ENCODE data around the gene UFC1. TPM values are rescaled to one million over a fixed set of nuclear protein-coding genes. Genes with fewer than 3 reads are reported as not detected.

The UFC1 gene
- total RNA-seq, 1 donor from 2014 or later, result 91.0 TPM

GRCh38 chr1:161206411-161207140 lies 52.8 kb downstream of the UFC1 start:
- Mint-ChIP-seq H3K9me3 (ENCODE audit: unreplicated experiment) (no peaks in the 10 kb centered on the region), H3K27me3 (ENCODE audit: low read depth, unreplicated experiment) (no peaks in the 10 kb centered on the region), H3K36me3 (ENCODE audit: low read depth, unreplicated experiment) (peaks cover 10% of the 10 kb centered on the region), H3K4me1 (ENCODE audit: low read depth, unreplicated experiment) (peaks cover 9% of the 10 kb centered on the region), H3K27ac (ENCODE audit: unreplicated experiment) (no peak overlapping the region), H3K4me3 (ENCODE audit: unreplicated experiment) (no peak overlapping the region)
- Histone ChIP-seq H3K27me3 (ENCODE audit: insufficient read depth, low read length) (no peaks in the 10 kb centered on the region), H3K9me3 (ENCODE audit: insufficient read depth, low read depth, low read length) (no peaks in the 10 kb centered on the region), H3K27ac (ENCODE audit: low read depth, low read length) (no peak overlapping the region), H4K20me1 (ENCODE audit: insufficient read depth, low read length) (peaks cover 21% of the 10 kb centered on the region), H3K36me3 (ENCODE audit: insufficient read depth, low read length) (peaks cover 41% of the 10 kb centered on the region), H2AFZ (ENCODE audit: low read depth, low read length) (no peak overlapping the region), H3K9ac (ENCODE audit: low read length) (no peak overlapping the region), H3K79me2 (ENCODE audit: insufficient read depth, low read length) (peaks cover 36% of the 10 kb centered on the region), H3K4me2 (ENCODE audit: low read length) (no peak overlapping the region), H3K4me3 (ENCODE audit: insufficient read depth, low read depth, low read length) (no peak overlapping the region), H3K4me1 (ENCODE audit: insufficient read depth, low read length) (peaks cover 17% of the 10 kb centered on the region)
- DNase-seq (ENCODE audit: low read depth) (no peak), FAIRE-seq (no peak)
- TF ChIP-seq EZH2 (IDR thresholded peaks at IDR 0.05; ENCODE audit: insufficient read depth, low read length) (no peak), CTCF (IDR thresholded peaks at IDR 0.05; ENCODE audit: insufficient read depth, low read depth, low read length) (no peak)

- H3K27ac ChIP-seq (ENCODE audit: low read depth, low read length), result no peak overlapping the region
These were observed 53.4 kb downstream of the UFC1 start for GRCh38 chr1:161207173-161207572.

More at GRCh38 chr1:161207173-161207572, 53.4 kb downstream of the UFC1 start:
- DNase-seq (ENCODE audit: low read depth) (no peak), FAIRE-seq (no peak)
- no peaks in the 10 kb centered on the region for H3K9me3 Mint-ChIP-seq (ENCODE audit: unreplicated experiment)
- H3K4me3 Mint-ChIP-seq (ENCODE audit: unreplicated experiment), result no peak overlapping the region
- peaks cover 16% of the 10 kb centered on the region for H3K36me3 Mint-ChIP-seq (ENCODE audit: low read depth, unreplicated experiment)
- no peak overlapping the region for H3K4me2 ChIP-seq (ENCODE audit: low read length)
- H3K36me3 ChIP-seq (ENCODE audit: insufficient read depth, low read length), result peaks cover 43% of the 10 kb centered on the region
- H3K9ac ChIP-seq (ENCODE audit: low read length), result no peak overlapping the region
- H3K4me1 ChIP-seq (ENCODE audit: insufficient read depth, low read length), result peaks cover 13% of the 10 kb centered on the region
- no peaks in the 10 kb centered on the region for H3K9me3 ChIP-seq (ENCODE audit: insufficient read depth, low read depth, low read length)
- no peak overlapping the region for H2AFZ ChIP-seq (ENCODE audit: low read depth, low read length)
- H3K27me3 ChIP-seq (ENCODE audit: insufficient read depth, low read length), result no peaks in the 10 kb centered on the region
- TF ChIP-seq EZH2 (IDR thresholded peaks at IDR 0.05; ENCODE audit: insufficient read depth, low read length) (no peak), CTCF (IDR thresholded peaks at IDR 0.05; ENCODE audit: insufficient read depth, low read depth, low read length) (no peak)
- H3K4me3 ChIP-seq (ENCODE audit: insufficient read depth, low read depth, low read length), result no peak overlapping the region
- no peaks in the 10 kb centered on the region for H3K27me3 Mint-ChIP-seq (ENCODE audit: low read depth, unreplicated experiment)
- peaks cover 21% of the 10 kb centered on the region for H4K20me1 ChIP-seq (ENCODE audit: insufficient read depth, low read length)
- H3K4me1 Mint-ChIP-seq (ENCODE audit: low read depth, unreplicated experiment), result peaks cover 7% of the 10 kb centered on the region
- H3K79me2 ChIP-seq (ENCODE audit: insufficient read depth, low read length), result peaks cover 35% of the 10 kb centered on the region
- H3K27ac Mint-ChIP-seq (ENCODE audit: unreplicated experiment), result no peak overlapping the region

Other genes starting within 250 kb of the UFC1 start
- gene ITLN2, start 199.2 kb upstream of the UFC1 start, total RNA-seq, result not detected in 2 replicates
- 53.7 and 68.6 TPM in 2 replicates for gene F11R, start 132.8 kb upstream of the UFC1 start, total RNA-seq
- 9.5 TPM in 2 replicates for gene TSTD1, start 115.0 kb upstream of the UFC1 start, total RNA-seq
- gene USF1, start 108.0 kb upstream of the UFC1 start, total RNA-seq, result 61.3 and 70.1 TPM in 2 replicates
- 0.19 and 0.25 TPM in 2 replicates for gene ARHGAP30, start 84.1 kb upstream of the UFC1 start, total RNA-seq
- 1.6 and 1.9 TPM in 2 replicates for gene NECTIN4, start 64.4 kb upstream of the UFC1 start, total RNA-seq
- gene KLHDC9, start 55.6 kb upstream of the UFC1 start, total RNA-seq, result 1.5 and 1.8 TPM in 2 replicates
- 103 and 111 TPM in 2 replicates for gene PFDN2, start 35.9 kb upstream of the UFC1 start, total RNA-seq
- 25.6 and 25.9 TPM in 2 replicates for gene NIT1, start 35.9 kb upstream of the UFC1 start, total RNA-seq
- gene DEDD, start 21.3 kb upstream of the UFC1 start, total RNA-seq, result 40.9 and 41.8 TPM in 2 replicates
- 14.4 and 19.2 TPM in 2 replicates for gene USP21, start 5.5 kb downstream of the UFC1 start, total RNA-seq
- 17.0 and 20.0 TPM in 2 replicates for gene PPOX, start 12.4 kb downstream of the UFC1 start, total RNA-seq
- gene B4GALT3, start 23.5 kb downstream of the UFC1 start, total RNA-seq, result 39.6 and 40.4 TPM in 2 replicates
- 2.7 and 5.1 TPM in 2 replicates for gene ADAMTS4, start 45.1 kb downstream of the UFC1 start, total RNA-seq
- 59.9 and 69.0 TPM in 2 replicates for gene NDUFS2, start 48.4 kb downstream of the UFC1 start, total RNA-seq
- 0.68 and 0.91 TPM in 2 replicates for gene FCER1G, start 61.3 kb downstream of the UFC1 start, total RNA-seq
- gene APOA2, start 69.7 kb downstream of the UFC1 start, total RNA-seq, result not detected in 2 replicates
- 12.0 and 12.3 TPM in 2 replicates for gene TOMM40L, start 72.1 kb downstream of the UFC1 start, total RNA-seq
- gene NR1I3, start 84.2 kb downstream of the UFC1 start, total RNA-seq, result not detected in 2 replicates
- 0.26 TPM in 1 of 2 replicates, not detected in the other for gene PCP4L1, start 104.8 kb downstream of the UFC1 start, total RNA-seq
- 2.3 TPM in 2 replicates for gene MPZ, start 156.0 kb downstream of the UFC1 start, total RNA-seq
- gene SDHC, start 160.4 kb downstream of the UFC1 start, total RNA-seq, result 176 and 181 TPM in 2 replicates
- gene CFAP126, start 213.9 kb downstream of the UFC1 start, total RNA-seq, result not detected in 2 replicates